CD14-positive monocyte (primary cell): Measurements from ENCODE around the gene HDAC10. TPM values are rescaled to one million over a fixed set of nuclear protein-coding genes. Genes with fewer than 3 reads are reported as not detected.

Experiments
- DNase-seq, 3 donors: peaks; one replicate each; pipeline ENCODE4 v3.0.0-alpha.2; 2011 to 2022
- H2AFZ ChIP-seq: 2 replicates; pipeline ENCODE4 v1.6.0; 2012; ENCODE audit warnings: mild to moderate bottlenecking, low read depth, low read length, inconsistent platforms; ENCODE audit not compliant: insufficient read depth, poor library complexity, severe bottlenecking
- H3K27ac ChIP-seq, 2 donors: 1 replicate in 1 of 2; 2 replicates in 1 of 2; pipeline ENCODE4 v1.5.1; 2012 to 2013; ENCODE audit warnings: low read length in 2 of 2, control low read depth in 1 of 2, inconsistent platforms in 1 of 2, low read depth in 1 of 2, mild to moderate bottlenecking in 1 of 2
- H3K27me3 ChIP-seq, 2 donors: one replicate each; pipeline versions ENCODE4 v1.6.0 to v1.6.1; 2011 to 2013; ENCODE audit warnings: low read length in 2 of 2; ENCODE audit not compliant: control insufficient read depth in 2 of 2, insufficient read depth in 2 of 2
- H3K36me3 ChIP-seq, 2 donors: replicated peaks in 1 of 2; 1 replicate in 1 of 2; 2 replicates in 1 of 2; pipeline versions ENCODE4 v1.5.1 to v1.6.1; 2012 to 2013; ENCODE audit warnings: low read length in 2 of 2, control low read depth in 1 of 2, inconsistent platforms in 1 of 2, mild to moderate bottlenecking in 1 of 2; ENCODE audit not compliant: insufficient read depth in 2 of 2, control insufficient read depth in 1 of 2
- H3K4me1 ChIP-seq, 2 donors: 1 replicate in 1 of 2; 2 replicates in 1 of 2; pipeline versions ENCODE4 v1.5.1 to v1.6.1; 2012 to 2013; ENCODE audit warnings: low read length in 2 of 2, control low read depth in 1 of 2, inconsistent platforms in 1 of 2, mild to moderate bottlenecking in 1 of 2, moderate library complexity in 1 of 2; ENCODE audit not compliant: insufficient read depth in 2 of 2, control insufficient read depth in 1 of 2
- H3K4me2 ChIP-seq: replicated peaks from 2 replicates; pipeline ENCODE3; 2012; ENCODE audit warnings: low read length, moderate library complexity, mild to moderate bottlenecking; ENCODE audit not compliant: poor library complexity, severe bottlenecking; ENCODE audit errors: extremely low read depth
- H3K4me3 ChIP-seq, 3 experiments: fragments of 200-600 bp in 1 of 3; sonication (generic) in 1 of 3; replicated peaks in 1 of 3; 1 replicate in 2 of 3; 2 replicates in 1 of 3; pipeline ENCODE4 v1.5.1; 2011 to 2013; ENCODE audit warnings: low read length in 3 of 3, mild to moderate bottlenecking in 3 of 3, control low read depth in 2 of 3, low read depth in 2 of 3, inconsistent platforms in 1 of 3, moderate library complexity in 1 of 3
- H3K79me2 ChIP-seq: 2 replicates; pipeline ENCODE4 v1.6.0; 2012; ENCODE audit warnings: mild to moderate bottlenecking, control low read depth, inconsistent platforms, low read length, moderate library complexity; ENCODE audit not compliant: insufficient read depth
- H3K9ac ChIP-seq: 2 replicates; pipeline ENCODE4 v1.6.0; 2017; ENCODE audit warnings: low read length, mild to moderate bottlenecking; ENCODE audit not compliant: insufficient read depth, poor library complexity, severe bottlenecking
- H3K9me3 ChIP-seq, 2 donors: replicated peaks in 1 of 2; 1 replicate in 1 of 2; 2 replicates in 1 of 2; pipeline versions ENCODE4 v1.5.1 to v1.6.1; 2012 to 2013; ENCODE audit warnings: low read length in 2 of 2, control low read depth in 1 of 2; ENCODE audit not compliant: control insufficient read depth in 1 of 2, insufficient read depth in 1 of 2
- H4K20me1 ChIP-seq: 2 replicates; pipeline ENCODE4 v1.6.0; 2012; ENCODE audit warnings: mild to moderate bottlenecking, low read length, control low read depth, moderate library complexity; ENCODE audit not compliant: insufficient read depth
- H3K27ac Mint-ChIP-seq, 7 donors: one replicate each; pipeline ENCODE4 v1.8.0; 2020; ENCODE audit warnings: mild to moderate bottlenecking in 7 of 7, mixed read lengths in 7 of 7, moderate library complexity in 6 of 7, inconsistent platforms in 2 of 7
- H3K27me3 Mint-ChIP-seq, 3 donors: one replicate each; pipeline ENCODE4 v1.8.0; 2021 to 2022; ENCODE audit warnings: low read depth in 3 of 3, mild to moderate bottlenecking in 3 of 3, mixed read lengths in 3 of 3, moderate library complexity in 3 of 3, inconsistent platforms in 1 of 3
- H3K36me3 Mint-ChIP-seq, 2 donors: one replicate each; pipeline ENCODE4 v1.8.0; 2020; ENCODE audit warnings: mixed read lengths in 2 of 2, inconsistent platforms in 1 of 2, mild to moderate bottlenecking in 1 of 2
- H3K4me1 Mint-ChIP-seq: one replicate; pipeline ENCODE4 v1.8.0; 2020; ENCODE audit warnings: mild to moderate bottlenecking, mixed read lengths
- H3K4me3 Mint-ChIP-seq, 2 donors: one replicate each; pipeline ENCODE4 v1.8.0; 2020; ENCODE audit warnings: mild to moderate bottlenecking in 2 of 2, mixed read lengths in 2 of 2, moderate library complexity in 1 of 2
- H3K9me3 Mint-ChIP-seq, 7 donors: one replicate each; pipeline ENCODE4 v1.8.0; 2020 to 2022; ENCODE audit warnings: mixed read lengths in 7 of 7, mild to moderate bottlenecking in 6 of 7, moderate library complexity in 6 of 7, inconsistent platforms in 2 of 7
- WGBS: methylation state at CpG from one replicate; pipeline ENCODE4 v1.1.5; 2013; ENCODE audit warnings: missing lambda C conversion rate; ENCODE audit not compliant: insufficient coverage; 5-methylcytosine and 5-hydroxymethylcytosine counted together
- intact Hi-C, 2 donors: fragments of 100-400 bp; cut with micrococcal nuclease; formaldehyde crosslinking; loops; one replicate each; pipeline versions ENCODE4 v1.15.0 to v1.15.1; 2023
- polyA plus RNA-seq, 3 donors: library from polyadenylated mRNA; depleted of rRNA in 1 of 3; unstranded in 2 of 3; stranded (reverse) in 1 of 3; fragments of 300-500 nt in 2 of 3; fragments of >200 nt in 1 of 3; fragmentation: Illumina TruSeq in 2 of 3; gene quantifications; 1 replicate in 2 of 3; 2 replicates in 1 of 3; pipeline ENCODE4 v1.2.3, GENCODE V29; 2012 to 2021
- TF ChIP-seq, protein P1 (sequence below): fragments of 200-600 bp; IDR thresholded peaks from one replicate; pipeline ENCODE4 v1.8.0; 2022; ENCODE audit warnings: antibody characterized with exemption, mild to moderate bottlenecking

HDAC10 gene
- polyA plus RNA-seq, 3 donors, result 9.2 to 148 (median 13.7) TPM

DNA sequence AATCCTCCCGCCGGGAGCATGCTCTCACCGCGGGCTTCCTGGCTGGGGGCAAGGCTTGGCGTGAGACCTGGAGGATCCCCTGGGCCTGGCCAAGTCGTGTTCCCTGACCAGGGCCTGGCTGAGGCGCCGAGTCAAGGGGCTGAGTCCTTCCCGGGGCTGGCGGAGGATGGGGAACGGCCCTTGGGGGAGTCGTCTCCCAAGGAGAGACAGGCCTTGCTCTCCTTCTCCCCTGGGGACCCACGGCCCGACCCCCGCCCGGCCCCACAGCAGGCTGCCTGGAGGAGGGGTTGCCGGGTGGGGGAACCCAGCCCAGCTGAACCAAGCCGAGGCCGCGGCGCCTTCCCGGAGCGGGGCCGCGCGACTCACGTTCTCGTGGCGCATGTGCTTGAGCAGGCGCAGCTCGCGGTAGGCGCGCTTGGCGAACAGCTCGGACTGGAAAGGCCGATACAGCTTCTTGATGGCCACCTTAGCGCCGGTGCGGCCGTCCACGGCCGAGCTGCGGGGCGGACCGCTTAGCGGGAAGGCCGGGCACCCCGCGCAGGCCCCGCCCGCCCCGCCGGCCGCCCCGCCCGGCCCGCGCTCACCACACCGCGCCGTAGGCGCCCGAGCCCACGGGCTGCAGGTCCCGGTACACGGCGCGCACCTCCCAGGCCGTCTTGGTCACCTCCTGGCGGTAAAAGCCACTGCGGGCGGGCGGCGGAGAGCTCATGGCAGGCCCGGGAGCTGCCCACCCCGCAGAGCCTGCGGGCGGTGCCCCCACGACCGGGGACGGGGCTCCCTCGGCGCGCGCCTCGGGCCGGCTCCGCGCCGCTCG, 9.9 kb upstream of the HDAC10 start:
- H3K79me2 ChIP-seq, result no peaks in the 10 kb centered on the region
- peak overlapping the region; percentile 51 for H3K4me2 ChIP-seq
- no peak for DNase-seq
- intact Hi-C loops, result no loop called here
- H3K9ac ChIP-seq, result no peak overlapping the region
- WGBS, result under 1% methylated on average over 85 of the region's 92 CpGs
- H4K20me1 ChIP-seq, result no peaks in the 10 kb centered on the region
- Mint-ChIP-seq H3K4me1 (peaks cover 10% of the 10 kb centered on the region), H3K27ac (no peak overlapping the region), H3K4me3 (peak overlapping the region; percentile 42 to 57), H3K27me3 (peaks cover 38 to 53% (median 45%) of the 10 kb centered on the region in 3 donors), H3K9me3 (peaks cover 0 to 3% (median 0%) of the 10 kb centered on the region in 7 donors), H3K36me3 (no peaks in the 10 kb centered on the region)
- no peak overlapping the region for H2AFZ ChIP-seq
- TF ChIP-seq, protein P1, sequence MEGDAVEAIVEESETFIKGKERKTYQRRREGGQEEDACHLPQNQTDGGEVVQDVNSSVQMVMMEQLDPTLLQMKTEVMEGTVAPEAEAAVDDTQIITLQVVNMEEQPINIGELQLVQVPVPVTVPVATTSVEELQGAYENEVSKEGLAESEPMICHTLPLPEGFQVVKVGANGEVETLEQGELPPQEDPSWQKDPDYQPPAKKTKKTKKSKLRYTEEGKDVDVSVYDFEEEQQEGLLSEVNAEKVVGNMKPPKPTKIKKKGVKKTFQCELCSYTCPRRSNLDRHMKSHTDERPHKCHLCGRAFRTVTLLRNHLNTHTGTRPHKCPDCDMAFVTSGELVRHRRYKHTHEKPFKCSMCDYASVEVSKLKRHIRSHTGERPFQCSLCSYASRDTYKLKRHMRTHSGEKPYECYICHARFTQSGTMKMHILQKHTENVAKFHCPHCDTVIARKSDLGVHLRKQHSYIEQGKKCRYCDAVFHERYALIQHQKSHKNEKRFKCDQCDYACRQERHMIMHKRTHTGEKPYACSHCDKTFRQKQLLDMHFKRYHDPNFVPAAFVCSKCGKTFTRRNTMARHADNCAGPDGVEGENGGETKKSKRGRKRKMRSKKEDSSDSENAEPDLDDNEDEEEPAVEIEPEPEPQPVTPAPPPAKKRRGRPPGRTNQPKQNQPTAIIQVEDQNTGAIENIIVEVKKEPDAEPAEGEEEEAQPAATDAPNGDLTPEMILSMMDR, result no peak
- H3K36me3 ChIP-seq, result no peaks in the 10 kb centered on the region
- H3K4me1 ChIP-seq, result peaks cover 9 to 23% of the 10 kb centered on the region in 2 donors
- H3K4me3 ChIP-seq, result peak overlapping the region in 1 of 3 experiments; percentile 30
- peaks cover 10 to 35% of the 10 kb centered on the region in 2 donors for H3K27me3 ChIP-seq
- peaks cover 0 to 7% of the 10 kb centered on the region in 2 donors for H3K9me3 ChIP-seq
- H3K27ac ChIP-seq, result no peak overlapping the region

DNA sequence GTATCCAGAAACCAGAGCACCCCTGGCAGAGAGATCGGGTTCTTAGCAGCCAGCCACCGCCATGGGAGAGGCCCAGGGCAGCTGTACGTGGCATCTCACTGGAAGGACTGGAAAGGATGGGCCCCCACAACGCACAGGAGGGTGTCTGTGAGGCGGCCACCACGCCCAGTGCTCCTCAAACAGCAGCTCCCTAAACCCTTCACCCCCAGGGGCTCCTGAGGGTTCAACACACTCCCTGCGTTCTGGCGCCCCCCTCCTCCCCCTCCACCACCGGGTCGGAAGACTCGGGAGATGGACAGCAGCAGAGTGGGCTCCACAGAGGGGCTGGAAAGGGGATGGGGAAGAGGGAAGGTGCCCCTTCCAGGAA, 9.4 kb upstream of the HDAC10 start:
- Mint-ChIP-seq H3K4me1 (peaks cover 10% of the 10 kb centered on the region), H3K27me3 (peaks cover 37 to 53% (median 39%) of the 10 kb centered on the region in 3 donors), H3K36me3 (no peaks in the 10 kb centered on the region), H3K27ac (no peak overlapping the region), H3K9me3 (peaks cover 0 to 3% (median 0%) of the 10 kb centered on the region in 7 donors), H3K4me3 (peak overlapping the region; percentile 24 to 42)
- WGBS, result 56% methylated on average over 3 of the region's 11 CpGs
- intact Hi-C loops, result no loop called here
- no peak for DNase-seq
- TF ChIP-seq, protein P1, result no peak
- Histone ChIP-seq H3K9me3 (peaks cover 0 to 7% of the 10 kb centered on the region in 2 donors), H4K20me1 (no peaks in the 10 kb centered on the region), H3K4me1 (peaks cover 9 to 23% of the 10 kb centered on the region in 2 donors), H3K36me3 (no peaks in the 10 kb centered on the region), H2AFZ (no peak overlapping the region), H3K9ac (no peak overlapping the region), H3K27ac (no peak overlapping the region), H3K4me2 (peak overlapping the region; percentile 51), H3K79me2 (no peaks in the 10 kb centered on the region), H3K4me3 (no peak overlapping the region), H3K27me3 (peaks cover 10 to 35% of the 10 kb centered on the region in 2 donors)
